Nephron (organoid): ENCODE data around the gene SNAPC5.
"Not testable (repeated sequence)": the region's sequence is repeated elsewhere in the genome, so short reads cannot be mapped to it uniquely, and the experiment has no call there.

Experiments
- H3K27ac Mint-ChIP-seq, 3 experiments: 2 replicates each; pipeline ENCODE4 v1.8.0; 2020; ENCODE audit warnings: mixed read lengths in 3 of 3, mild to moderate bottlenecking in 2 of 3, moderate library complexity in 1 of 3
- H3K27me3 Mint-ChIP-seq: 2 replicates; pipeline ENCODE4 v1.8.0; 2021; ENCODE audit warnings: low read depth, mild to moderate bottlenecking, moderate library complexity, mixed read lengths
- H3K36me3 Mint-ChIP-seq: 2 replicates; pipeline ENCODE4 v1.8.0; 2020; ENCODE audit warnings: low read depth, mixed read lengths
- H3K4me1 Mint-ChIP-seq: 2 replicates; pipeline ENCODE4 v1.8.0; 2020; ENCODE audit warnings: mixed read lengths
- H3K4me3 Mint-ChIP-seq, 3 experiments: 2 replicates each; pipeline ENCODE4 v1.8.0; 2020; ENCODE audit warnings: mild to moderate bottlenecking in 3 of 3, mixed read lengths in 3 of 3, moderate library complexity in 2 of 3
- H3K9me3 Mint-ChIP-seq: 2 replicates; pipeline ENCODE4 v1.8.0; 2020; ENCODE audit warnings: mixed read lengths
- CTCF ChIP-seq, 3 experiments: fragments of 200-600 bp; sonication (generic); IDR thresholded peaks; one replicate each; pipeline ENCODE4 v1.5.0; 2021; ENCODE audit warnings: antibody characterized with exemption in 3 of 3; ENCODE audit not compliant: unreplicated experiment in 3 of 3

Gene SNAPC5

GRCh38 chr15:66504563-66505429, 7.2 kb upstream of the SNAPC5 start, which contains the start of the genes RPL4 and ZWILCH:
Gene RPL4 (minus strand): TSS chr15:66504855. CDS start chr15:66504790, 65 bp downstream.
Gene ZWILCH (plus strand): TSS chr15:66505326. CDS start chr15:66505339, 13 bp downstream.
- no peak for TF ChIP-seq CTCF (IDR thresholded peaks at IDR 0.05; ENCODE audit: unreplicated experiment in 3 of 3)
- peak within 1 kb of the TSS; percentile 95 to 98 (median 97) for H3K27ac Mint-ChIP-seq

GRCh38 chr15:66503780-66504562, 6.4 kb upstream of the SNAPC5 start:
- H3K4me3 Mint-ChIP-seq, result peak overlapping the region; percentile 95 to 100 (median 96)
- peak overlapping the region; percentile 95 to 98 (median 97) for H3K27ac Mint-ChIP-seq
- H3K27me3 Mint-ChIP-seq, result no peaks in the 10 kb centered on the region
- H3K4me1 Mint-ChIP-seq, result peaks cover 33% of the 10 kb centered on the region
- H3K9me3 Mint-ChIP-seq, result no peaks in the 10 kb centered on the region
- no peak for TF ChIP-seq CTCF (IDR thresholded peaks at IDR 0.05; ENCODE audit: unreplicated experiment in 3 of 3)
- peaks cover 50% of the 10 kb centered on the region for H3K36me3 Mint-ChIP-seq

More at GRCh38 chr15:66504563-66505429, 7.2 kb upstream of the SNAPC5 start, which contains the start of the genes RPL4 and ZWILCH:
- peak within 1 kb of the TSS; percentile 95 to 100 (median 96) for H3K4me3 Mint-ChIP-seq
- peaks cover 33% of the 10 kb centered on the region for H3K4me1 Mint-ChIP-seq
- peaks cover 45% of the 10 kb centered on the region for H3K36me3 Mint-ChIP-seq
- H3K9me3 Mint-ChIP-seq, result no peaks in the 10 kb centered on the region
- no peaks in the 10 kb centered on the region for H3K27me3 Mint-ChIP-seq

- Mint-ChIP-seq H3K4me3 (peak overlapping the region; percentile 95 to 100 (median 96)), H3K36me3 (peaks cover 56% of the 10 kb centered on the region), H3K27ac (peak overlapping the region; percentile 45 to 98 (median 95)), H3K4me1 (peaks cover 34% of the 10 kb centered on the region)
- not testable (repeated sequence) for H3K9me3 Mint-ChIP-seq, H3K27me3 Mint-ChIP-seq
Measured at GRCh38 chr15:66503041-66503648, 5.6 kb upstream of the SNAPC5 start.

- peak overlapping the region; percentile 95 to 100 (median 96) for H3K4me3 Mint-ChIP-seq
- TF ChIP-seq CTCF (IDR thresholded peaks at IDR 0.05; ENCODE audit: unreplicated experiment in 3 of 3), result no peak
- H3K4me1 Mint-ChIP-seq, result peaks cover 38% of the 10 kb centered on the region
- H3K27ac Mint-ChIP-seq, result peak overlapping the region; percentile 34 to 69 (median 45)
- no peaks in the 10 kb centered on the region for H3K27me3 Mint-ChIP-seq
- H3K9me3 Mint-ChIP-seq, result no peaks in the 10 kb centered on the region
- H3K36me3 Mint-ChIP-seq, result peaks cover 61% of the 10 kb centered on the region
Measured at GRCh38 chr15:66502491-66502890, 4.9 kb upstream of the SNAPC5 start.

GRCh38 chr15:66500346-66500745, 2.8 kb upstream of the SNAPC5 start:
- not testable (repeated sequence) for H3K9me3 Mint-ChIP-seq, H3K27ac Mint-ChIP-seq, H3K27me3 Mint-ChIP-seq
- Mint-ChIP-seq H3K36me3 (peaks cover 65% of the 10 kb centered on the region), H3K4me1 (peaks cover 36% of the 10 kb centered on the region), H3K4me3 (peak overlapping the region; percentile 3 to 28 (median 10))

- Mint-ChIP-seq H3K9me3 (no peaks in the 10 kb centered on the region), H3K27ac (peak overlapping the region; percentile 47 to 87 (median 62)), H3K4me3 (peak overlapping the region; percentile 30 to 95 (median 38)), H3K4me1 (peaks cover 27% of the 10 kb centered on the region), H3K36me3 (peaks cover 69% of the 10 kb centered on the region), H3K27me3 (no peaks in the 10 kb centered on the region)
- peak; percentile 43 to 52 (median 47) for TF ChIP-seq CTCF (IDR thresholded peaks at IDR 0.05; ENCODE audit: unreplicated experiment in 3 of 3)
Measured at GRCh38 chr15:66498501-66499386, 1.2 kb upstream of the SNAPC5 start.
